Common myeloid progenitor, CD34-positive (primary cell): ENCODE measurements around the gene XRCC1.

ENCODE experiments used
- CTCF ChIA-PET: fragments of 350-600 bp; sonication (Branson Sonifier 250); formaldehyde crosslinking; loops from one replicate; lab custom pipeline; 2021; ENCODE audit warnings: antibody characterized with exemption; lab: Charles Lee
- POLR2A ChIA-PET: fragments of 350-600 bp; sonication (Branson Sonifier 250); formaldehyde crosslinking; loops from one replicate; lab custom pipeline; 2021; ENCODE audit warnings: antibody characterized with exemption; lab: Charles Lee
- DNase-seq, 3 donors: peaks; one replicate each; pipeline versions ENCODE4 v3.0.0 to v3.0.0-alpha.2; 2013
- H3K27ac ChIP-seq, 2 experiments: 1 replicate in 1 of 2; 2 replicates in 1 of 2; pipeline ENCODE4 v1.7.0; 2013; ENCODE audit warnings: inconsistent platforms in 2 of 2, low read length in 2 of 2, mild to moderate bottlenecking in 2 of 2, low read depth in 1 of 2, moderate library complexity in 1 of 2; ENCODE audit not compliant: severe bottlenecking in 2 of 2, insufficient read depth in 1 of 2, poor library complexity in 1 of 2
- H3K27me3 ChIP-seq, 5 experiments: replicated peaks in 2 of 5; 1 replicate in 3 of 5; 2 replicates in 2 of 5; pipeline versions ENCODE4 v1.6.1 to v1.7.0; 2013; ENCODE audit warnings: low read length in 4 of 5, mild to moderate bottlenecking in 2 of 5, moderate library complexity in 2 of 5, inconsistent platforms in 1 of 5; ENCODE audit not compliant: insufficient read depth in 5 of 5, control insufficient read depth in 4 of 5
- H3K36me3 ChIP-seq, 4 experiments: 1 replicate in 2 of 4; 2 replicates in 2 of 4; pipeline versions ENCODE4 v1.6.1 to v1.7.0; 2013; ENCODE audit warnings: low read length in 3 of 4, control low read depth in 1 of 4, mild to moderate bottlenecking in 1 of 4; ENCODE audit not compliant: control insufficient read depth in 4 of 4, insufficient read depth in 4 of 4
- H3K4me1 ChIP-seq, 4 experiments: 1 replicate in 3 of 4; 2 replicates in 1 of 4; pipeline versions ENCODE4 v1.6.1 to v1.7.1; 2013; ENCODE audit warnings: low read length in 3 of 4, mild to moderate bottlenecking in 3 of 4, control low read depth in 1 of 4, inconsistent platforms in 1 of 4, moderate library complexity in 1 of 4; ENCODE audit not compliant: control insufficient read depth in 4 of 4, insufficient read depth in 4 of 4; ENCODE audit errors: control extremely low read depth in 1 of 4
- H3K4me3 ChIP-seq, 7 experiments: 1 replicate in 4 of 7; 2 replicates in 3 of 7; pipeline versions ENCODE4 v1.5.1 to v1.7.0; 2013; ENCODE audit warnings: mild to moderate bottlenecking in 7 of 7, low read length in 6 of 7, moderate library complexity in 6 of 7, inconsistent platforms in 2 of 7, low read depth in 2 of 7, control low read depth in 1 of 7; ENCODE audit not compliant: insufficient read depth in 4 of 7, control insufficient read depth in 1 of 7; ENCODE audit errors: extremely low read depth in 1 of 7
- H3K9me3 ChIP-seq, 5 experiments: 1 replicate in 4 of 5; 2 replicates in 1 of 5; pipeline versions ENCODE4 v1.6.1 to v1.7.1; 2013; ENCODE audit warnings: low read length in 4 of 5, mild to moderate bottlenecking in 2 of 5, inconsistent platforms in 1 of 5, low read depth in 1 of 5, moderate library complexity in 1 of 5; ENCODE audit not compliant: control insufficient read depth in 4 of 5, insufficient read depth in 2 of 5; ENCODE audit errors: control extremely low read depth in 1 of 5
- WGBS: methylation state at CpG from one replicate; pipeline ENCODE4 v1.1.5; 2013; ENCODE audit not compliant: insufficient coverage; 5-methylcytosine and 5-hydroxymethylcytosine counted together

XRCC1 gene

GRCh38 chr19:43578787-43579186 is 3.5 kb upstream of the XRCC1 start:
- no peaks in the 10 kb centered on the region for H3K9me3 ChIP-seq
- no peak overlapping the region for H3K27ac ChIP-seq
- no peak overlapping the region for H3K4me3 ChIP-seq
- H3K4me1 ChIP-seq = peaks cover 4 to 45% (median 37%) of the 10 kb centered on the region in 4 experiments
- no peak for DNase-seq
- POLR2A ChIA-PET = no interaction called here
- no peaks in the 10 kb centered on the region for H3K36me3 ChIP-seq
- CTCF ChIA-PET = interaction anchor here (1.0 to 4.3 kb wide), 4 partner anchors 9 to 23 kb away, joined by 3 to 15 read pairs (median 4); no protein-coding TSS in a partner anchor
- 91% methylated on average over 3 of the region's 3 CpGs for WGBS
- H3K27me3 ChIP-seq = no peaks in the 10 kb centered on the region

GRCh38 chr19:43575955-43576878 is 890 bp upstream of the XRCC1 start:
- WGBS = 75% methylated on average over 18 of the region's 37 CpGs
- POLR2A ChIA-PET = interaction anchor here (0.7 to 1.4 kb wide), 2 partner anchors 20 to 1154 kb away, joined by 3 to 5 read pairs; partner anchors contain the start of gene IRGQ
- peaks cover 0 to 11% (median 0%) of the 10 kb centered on the region in 4 experiments for H3K36me3 ChIP-seq
- no peaks in the 10 kb centered on the region for H3K9me3 ChIP-seq
- H3K4me1 ChIP-seq = peaks cover 4 to 36% (median 28%) of the 10 kb centered on the region in 4 experiments
- no peaks in the 10 kb centered on the region for H3K27me3 ChIP-seq
- peak in 2 of 3 donors; percentile 41 to 42 for DNase-seq
- CTCF ChIA-PET = interaction anchor here (1.0 to 3.1 kb wide), 3 partner anchors 20 to 95 kb away, joined by 3 to 16 read pairs (median 6); no protein-coding TSS in a partner anchor
- H3K27ac ChIP-seq = peak overlapping the region; percentile 50 to 97
- peak overlapping the region; percentile 18 to 97 (median 70) for H3K4me3 ChIP-seq

- 41% methylated on average over 11 of the region's 12 CpGs for WGBS
- POLR2A ChIA-PET = interaction anchor here (1.2 to 1.4 kb wide), 2 partner anchors 13 to 21 kb away, joined by 4 to 5 read pairs; partner anchors contain the start of gene IRGQ
- peak in 1 of 3 donors; percentile 42 for DNase-seq
These were observed 737 bp downstream of the XRCC1 start for GRCh38 chr19:43574424-43575155.

GRCh38 chr19:43572171-43572588 is 3.1 kb downstream of the XRCC1 start:
- peaks cover 4 to 27% (median 23%) of the 10 kb centered on the region in 4 experiments for H3K4me1 ChIP-seq
- no peak overlapping the region for H3K4me3 ChIP-seq
- no peak for DNase-seq
- H3K27ac ChIP-seq = no peak overlapping the region
- H3K36me3 ChIP-seq = peaks cover 0 to 11% (median 0%) of the 10 kb centered on the region in 4 experiments
- ChIA-PET CTCF (interaction anchor here (1.1 to 5.2 kb wide), 3 partner anchors 17 to 23 kb away, joined by 3 to 34 read pairs (median 13); partner anchors contain the start of genes IRGQ and ZNF576), POLR2A (no interaction called here)
- no peaks in the 10 kb centered on the region for H3K27me3 ChIP-seq
- 100% methylated on average over 3 of the region's 3 CpGs for WGBS
- no peaks in the 10 kb centered on the region for H3K9me3 ChIP-seq

More at GRCh38 chr19:43574424-43575155, 737 bp downstream of the XRCC1 start:
- peaks cover 0 to 11% (median 0%) of the 10 kb centered on the region in 4 experiments for H3K36me3 ChIP-seq
- CTCF ChIA-PET = interaction anchor here (0.7 to 3.1 kb wide), 8 partner anchors 9 to 175 kb away, joined by 3 to 16 read pairs (median 5); no protein-coding TSS in a partner anchor
- H3K4me1 ChIP-seq = peaks cover 4 to 30% (median 21%) of the 10 kb centered on the region in 4 experiments
- no peaks in the 10 kb centered on the region for H3K27me3 ChIP-seq
- peak overlapping the region in 6 of 7 experiments; percentile 82 to 98 (median 92) for H3K4me3 ChIP-seq
- H3K27ac ChIP-seq = peak overlapping the region; percentile 90 to 97
- H3K9me3 ChIP-seq = no peaks in the 10 kb centered on the region

GRCh38 chr19:43570174-43570791 is 5.0 kb downstream of the XRCC1 start:
- Histone ChIP-seq H3K9me3 (no peaks in the 10 kb centered on the region), H3K4me1 (peaks cover 4 to 18% (median 14%) of the 10 kb centered on the region in 4 experiments), H3K36me3 (peaks cover 0 to 11% (median 0%) of the 10 kb centered on the region in 4 experiments), H3K4me3 (no peak overlapping the region), H3K27me3 (no peaks in the 10 kb centered on the region), H3K27ac (no peak overlapping the region)
- POLR2A ChIA-PET = no interaction called here
- WGBS = 89% methylated on average over 4 of the region's 5 CpGs
- no peak for DNase-seq
- CTCF ChIA-PET = interaction anchor here (0.7 to 5.2 kb wide), 5 partner anchors 15 to 47 kb away, joined by 3 to 34 read pairs (median 4); partner anchors contain the start of genes IRGQ and ZNF576

- no peaks in the 10 kb centered on the region for H3K9me3 ChIP-seq
- ChIA-PET POLR2A (interaction anchor here (0.7 kb wide), 1 partner anchor 65 kb away, joined by 5 read pairs; no protein-coding TSS in a partner anchor), CTCF (interaction anchor here (0.7 to 5.2 kb wide), 3 partner anchors 11 to 46 kb away, joined by 3 to 34 read pairs (median 4); no protein-coding TSS in a partner anchor)
- H3K27ac ChIP-seq = no peak overlapping the region
- DNase-seq = peak in 1 of 3 donors; percentile 57
- H3K4me3 ChIP-seq = no peak overlapping the region
- H3K27me3 ChIP-seq = no peaks in the 10 kb centered on the region
- H3K4me1 ChIP-seq = peaks cover 0 to 18% (median 13%) of the 10 kb centered on the region in 4 experiments
- peaks cover 0 to 11% (median 0%) of the 10 kb centered on the region in 4 experiments for H3K36me3 ChIP-seq
- 0% methylated on average over 1 of the region's 5 CpGs for WGBS
These were observed 5.7 kb downstream of the XRCC1 start for GRCh38 chr19:43569657-43570056.
